NCI-H2196 treated with DMSO at 0.1 percent for 48 hours (cell line): Measurements from ENCODE around the gene CHRND.

Experiments used
- DNase-seq: peaks from one replicate; lab custom pipeline; 2025; ENCODE audit not compliant: unreplicated experiment; lab: John Stamatoyannopoulos, UW

CHRND gene

GRCh38 chr2:232525791-232526371, at the start of gene CHRND:
Gene CHRND (plus strand): TSS chr2:232526160. CDS start chr2:232526216, 56 bp downstream.
- no peak for DNase-seq

- no peak for DNase-seq
Observed at GRCh38 chr2:232476791-232477190, 49.2 kb upstream of the CHRND start.

GRCh38 chr2:232477751-232478510, 48.0 kb upstream of the CHRND start:
- no peak for DNase-seq

GRCh38 chr2:232478571-232479340, 47.2 kb upstream of the CHRND start:
- no peak for DNase-seq

- DNase-seq: no peak
Observed at GRCh38 chr2:232479341-232480200, 46.4 kb upstream of the CHRND start.

GRCh38 chr2:232480201-232481190, 45.5 kb upstream of the CHRND start:
- DNase-seq: no peak

GRCh38 chr2:232481322-232482140, 44.4 kb upstream of the CHRND start:
- DNase-seq: no peak

GRCh38 chr2:232482301-232483238, 43.4 kb upstream of the CHRND start:
- no peak for DNase-seq

- no peak for DNase-seq
Observed at GRCh38 chr2:232483311-232483922, 42.5 kb upstream of the CHRND start.

GRCh38 chr2:232483923-232484627, 41.9 kb upstream of the CHRND start:
- DNase-seq: no peak

GRCh38 chr2:232484628-232485347, 41.2 kb upstream of the CHRND start:
- DNase-seq: no peak

GRCh38 chr2:232485348-232485756, 40.6 kb upstream of the CHRND start:
- DNase-seq: no peak

- DNase-seq: no peak
Observed at GRCh38 chr2:232485757-232486557, 40.0 kb upstream of the CHRND start.

- no peak for DNase-seq
Observed at GRCh38 chr2:232486558-232487384, 39.2 kb upstream of the CHRND start.
